GM19395 (cell line): ENCODE results near the gene RAG1.

ENCODE experiments used
- ATAC-seq: cut with Tn5 transposase; IDR thresholded peaks from one replicate; pipeline ENCODE4 v1.9.1; 2021; ENCODE audit warnings: mild to moderate bottlenecking, moderate library complexity; ENCODE audit not compliant: unreplicated experiment

The RAG1 gene

DNA sequence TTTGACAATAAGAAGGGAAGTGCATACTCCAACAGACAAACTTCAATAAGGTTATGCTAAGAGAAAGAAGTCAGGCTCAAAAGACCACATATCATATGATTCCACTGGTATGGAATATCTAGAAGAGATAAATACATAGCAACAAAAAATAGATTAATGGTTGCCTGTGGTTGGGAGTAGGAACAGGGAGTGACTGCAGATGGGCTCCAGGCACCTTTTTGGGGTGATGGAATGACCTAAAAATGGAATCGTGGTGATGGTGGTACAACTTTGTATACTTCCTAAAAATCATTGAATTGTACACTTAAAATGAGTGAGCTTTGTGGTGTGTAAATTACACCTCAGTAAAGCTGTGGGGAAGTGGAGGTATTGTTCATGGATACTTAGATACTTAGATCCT is 59.2 kb downstream of the RAG1 start:
- ATAC-seq = no peak

- no peak for ATAC-seq
These were observed 59.7 kb downstream of the RAG1 start for GRCh38 chr11:36627471-36627870.

DNA sequence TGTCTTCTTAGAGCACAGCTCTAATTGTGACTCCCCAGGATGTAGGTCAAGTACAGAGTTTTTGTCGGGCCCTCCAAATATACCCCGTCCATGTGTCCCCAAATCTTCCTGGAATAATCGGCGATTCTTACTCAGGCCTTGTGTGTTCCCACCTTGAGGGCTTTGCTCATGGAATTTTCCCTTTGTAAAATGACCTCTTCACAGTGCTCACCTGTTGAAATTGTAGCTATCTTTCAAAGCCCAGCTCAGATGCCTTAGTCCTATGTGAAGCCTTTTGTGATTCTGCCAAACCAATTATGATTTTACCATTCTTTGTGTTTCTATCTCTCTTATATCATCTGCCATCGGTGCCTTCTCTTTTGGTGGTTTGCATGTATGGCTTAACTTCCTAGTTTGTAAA is 60.3 kb downstream of the RAG1 start:
- no peak for ATAC-seq

DNA sequence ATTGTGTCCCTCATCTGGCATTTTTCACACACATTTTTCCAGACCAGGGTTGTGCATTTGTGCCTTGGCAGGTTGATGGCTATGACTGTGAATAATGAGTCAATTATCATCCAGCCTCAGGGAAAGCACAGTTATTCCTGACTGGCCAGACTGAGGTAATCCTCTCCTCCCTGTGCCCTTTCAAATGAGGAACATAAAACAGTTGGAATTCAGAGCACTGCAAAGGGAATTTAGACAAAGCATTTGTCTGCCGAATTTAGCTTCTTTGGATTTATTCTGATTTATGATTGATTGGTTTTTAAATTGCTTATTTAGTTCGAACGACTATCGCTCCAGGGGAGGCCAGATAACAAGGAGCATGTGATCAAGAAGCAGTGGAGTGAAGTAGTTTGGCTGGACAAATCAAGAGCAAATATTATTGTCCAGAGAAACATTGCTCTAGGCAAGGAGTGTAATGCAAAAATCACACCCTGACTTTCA is 61.0 kb downstream of the RAG1 start:
- no peak for ATAC-seq
